Measurements from ENCODE around the gene TNFSF15. TPM values are rescaled to one million over a fixed set of nuclear protein-coding genes. Genes with fewer than 3 reads are reported as not detected.

Gene TNFSF15
- total and polyA plus RNA-seq, 2 experiments from 2014 or later = 0.06 to 0.07 TPM

GRCh38 chr9:114745108-114745848, 60.6 kb downstream of the TNFSF15 start (continued):
- TF ChIP-seq ZNF462 (CRISPR knock-in tag; IDR thresholded peaks at IDR 0.05) (no peak), STAT1 (IDR thresholded peaks at IDR 0.05; ENCODE audit: unreplicated experiment) (no peak)

- no peak overlapping the region for H2AFZ ChIP-seq
- no peak overlapping the region for H3K4me3 ChIP-seq
- no peaks in the 10 kb centered on the region for H3F3A ChIP-seq (replicated peaks; ENCODE audit: low read depth)
- no peak overlapping the region for H3K27ac ChIP-seq (ENCODE audit: low read depth)
- Mint-ChIP-seq H3K27ac (no peak overlapping the region), H3K27me3 (ENCODE audit: insufficient read depth, low read depth, poor library complexity) (peaks cover 2% of the 10 kb centered on the region), H3K36me3 (ENCODE audit: low read depth) (no peaks in the 10 kb centered on the region), H3K4me1 (peaks cover 2% of the 10 kb centered on the region; the same call in 1 of the 3 replicates), H3K9me3 (no peaks in the 10 kb centered on the region; the same call in 2 of the 3 replicates), H3K4me3 (no peak overlapping the region)
- no peaks in the 10 kb centered on the region for H3K79me2 ChIP-seq (replicated peaks; ENCODE audit: insufficient read depth)
- no peaks in the 10 kb centered on the region for H4K20me1 ChIP-seq (replicated peaks; ENCODE audit: insufficient read depth)
- 0 out of 2 replicates have a peak, but pooled peaks cover 3% of the 10 kb centered on the region for H3K9me2 ChIP-seq (ENCODE audit: insufficient read depth)
- DNase-seq (ENCODE audit: low spot score) = no peak
- H3K36me3 ChIP-seq (ENCODE audit: insufficient read depth) = no peaks in the 10 kb centered on the region
- no peaks in the 10 kb centered on the region for H3K4me1 ChIP-seq (ENCODE audit: insufficient read depth)
- no peak overlapping the region for H3K4me2 ChIP-seq
- no peaks in the 10 kb centered on the region for H3K27me3 ChIP-seq (ENCODE audit: insufficient read depth)
- ATAC-seq = no peak
- no peak for TF ChIP-seq ZNF114 (CRISPR knock-in tag; IDR thresholded peaks at IDR 0.05)
- TF ChIP-seq ZNF331 (CRISPR knock-in tag; IDR thresholded peaks at IDR 0.05; ENCODE audit: low read depth) = no peak
- TF ChIP-seq STAT1 (IDR thresholded peaks at IDR 0.05; ENCODE audit: unreplicated experiment) = no peak
- TF ChIP-seq JUNB (IDR thresholded peaks at IDR 0.05; ENCODE audit: unreplicated experiment) = no peak
- no peak for TF ChIP-seq CTCF (conservative IDR thresholded peaks at IDR 0.05; ENCODE audit: low read depth in 2 of 2)
- no peak for TF ChIP-seq ZNF462 (CRISPR knock-in tag; IDR thresholded peaks at IDR 0.05)
- no peak for TF ChIP-seq NANOG (IDR thresholded peaks at IDR 0.05; ENCODE audit: borderline replicate concordance)
Observed at GRCh38 chr9:114743446-114743845, 62.4 kb downstream of the TNFSF15 start.

Data from GM23338 (cell line).